Erythroblast (primary cell): Measurements from ENCODE around the gene COG5.

Source experiments
- GATA1 ChIP-seq: IDR thresholded peaks from 2 replicates; pipeline ENCODE4 v1.6.1; 2011; ENCODE audit warnings: low read depth, mild to moderate bottlenecking, control low read depth, low read length, moderate library complexity
- POLR2A ChIP-seq: IDR thresholded peaks from 2 replicates; pipeline ENCODE4 v1.6.1; 2011; ENCODE audit warnings: mild to moderate bottlenecking, low read length

GRCh38 chr7:107534139-107534538, 29.6 kb downstream of the COG5 start:
- no peak for TF ChIP-seq POLR2A
- TF ChIP-seq GATA1 = no peak
